ENCODE results near the gene CNTN4.

Gene CNTN4

DNA sequence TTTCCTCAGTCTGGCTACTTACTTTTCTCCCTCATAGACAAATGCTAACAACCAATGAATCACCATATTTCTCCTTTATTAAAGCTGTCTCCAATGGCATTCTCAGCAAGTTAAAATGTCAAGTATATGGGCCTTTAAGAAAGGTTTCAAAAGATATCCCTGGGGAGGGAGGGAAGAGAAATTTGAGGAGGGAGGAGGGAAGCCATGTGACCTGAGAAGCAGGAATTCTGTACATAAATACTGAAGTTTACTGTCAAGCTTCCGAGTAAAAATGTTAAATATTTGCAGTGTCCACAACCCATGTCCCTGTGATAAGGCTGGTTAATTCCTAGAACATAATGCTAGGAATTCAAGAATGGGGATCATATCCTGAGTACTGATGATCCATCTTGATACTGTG lies 175.9 kb downstream of the CNTN4 start:
- no peak for DNase-seq

GRCh38 chr3:2283818-2284217 lies 185.2 kb downstream of the CNTN4 start:
- no peak for DNase-seq

- DNase-seq, result no peak
These were observed 202.3 kb downstream of the CNTN4 start for GRCh38 chr3:2300938-2301337.

- no peak for DNase-seq
These were observed 202.7 kb downstream of the CNTN4 start for GRCh38 chr3:2301361-2301760.

DNA sequence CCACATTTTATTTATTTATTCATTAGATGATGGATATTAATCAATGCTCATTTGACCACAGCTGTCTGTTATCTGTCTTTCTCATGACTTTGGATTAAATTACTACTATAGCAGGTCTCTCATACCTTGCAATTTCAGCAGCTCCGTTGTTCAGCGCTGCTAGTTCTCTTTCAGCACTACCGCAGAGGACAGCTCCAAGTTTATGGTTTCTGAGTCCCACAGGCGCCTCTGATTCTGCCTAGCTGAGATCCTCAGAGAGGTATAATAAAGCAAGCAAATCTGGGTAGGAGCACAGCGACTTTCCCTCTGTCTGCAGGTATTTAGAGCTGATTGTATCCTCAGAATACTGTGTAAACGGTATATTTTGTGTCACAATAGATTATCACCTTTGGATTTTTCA lies 204.9 kb downstream of the CNTN4 start:
- no peak for DNase-seq

GRCh38 chr3:2311022-2311421 lies 212.4 kb downstream of the CNTN4 start:
- DNase-seq, result no peak

DNA sequence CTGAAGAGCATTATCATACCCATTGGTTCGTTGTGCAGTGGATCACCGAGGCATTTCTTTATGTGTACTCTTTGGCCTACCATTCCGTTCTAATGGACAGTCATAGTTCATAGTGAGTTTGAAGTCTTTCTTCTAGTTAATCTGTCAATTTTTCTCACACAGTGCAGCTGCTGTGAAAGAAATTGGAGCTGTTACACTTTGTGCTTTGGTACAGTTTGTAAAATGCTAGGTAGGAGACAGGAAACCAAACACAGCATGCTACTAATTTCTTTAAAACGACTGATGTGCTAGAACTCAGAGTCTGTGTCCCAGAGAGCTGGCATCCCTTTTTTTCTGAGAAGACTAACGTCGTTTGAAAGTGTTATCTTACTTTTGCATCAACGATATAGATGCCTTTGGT lies 218.9 kb downstream of the CNTN4 start:
- DNase-seq, result no peak

- no peak for DNase-seq
These were observed 236.3 kb downstream of the CNTN4 start for GRCh38 chr3:2334921-2335320.

GRCh38 chr3:2343031-2343682 lies 244.5 kb downstream of the CNTN4 start:
- no peak for DNase-seq

DNA sequence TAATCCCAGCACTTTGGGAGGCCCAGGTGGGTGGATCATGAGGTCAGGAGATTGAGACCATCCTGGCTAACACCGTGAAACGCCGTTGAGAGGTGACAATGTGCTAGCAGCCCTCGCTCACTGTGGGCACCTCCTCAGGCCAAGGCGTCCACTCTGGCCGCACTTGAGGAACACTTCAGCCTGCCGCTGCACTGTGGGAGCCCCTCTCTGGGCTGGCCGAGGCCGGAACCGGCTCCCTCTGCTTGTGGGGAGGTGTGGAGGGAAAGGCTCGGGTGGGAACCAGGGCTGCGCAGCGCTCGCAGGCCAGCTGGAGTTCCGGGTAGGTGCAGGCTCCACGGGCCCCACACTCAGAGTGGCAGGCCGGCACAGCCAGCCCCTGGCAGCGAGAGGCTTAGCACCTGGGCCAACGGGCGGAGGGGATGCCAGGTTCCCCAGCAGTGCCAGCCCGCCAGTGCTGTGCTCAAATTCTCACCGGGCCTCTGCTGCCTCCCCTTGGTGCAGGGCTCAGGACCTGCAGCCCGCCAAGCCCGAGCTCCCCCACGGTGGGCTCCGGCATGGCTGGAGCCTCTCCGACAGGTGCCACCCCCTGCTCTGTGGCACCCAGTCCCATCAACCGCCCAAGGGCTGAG lies 253.6 kb downstream of the CNTN4 start:
- no peak for DNase-seq

DNA sequence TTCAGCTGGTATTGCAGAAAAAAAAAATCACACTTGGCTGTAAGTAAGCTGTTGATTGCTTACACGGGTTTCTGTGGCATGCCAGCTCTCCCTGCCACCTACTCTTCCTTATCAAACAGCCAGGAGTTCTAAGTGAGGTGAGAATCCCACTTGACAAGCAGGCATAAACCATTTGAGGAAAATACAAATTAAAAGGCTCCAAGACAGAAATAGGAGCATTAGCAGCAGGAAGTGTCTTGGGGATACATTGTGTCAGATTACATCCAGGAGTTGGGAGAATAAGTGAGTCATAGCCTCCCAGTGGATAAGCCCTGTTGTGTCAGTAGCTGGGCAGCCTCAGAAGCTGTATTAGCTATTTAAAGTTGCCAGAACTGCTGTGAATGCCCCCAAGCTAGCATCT lies 256.0 kb downstream of the CNTN4 start:
- DNase-seq, result no peak

DNA sequence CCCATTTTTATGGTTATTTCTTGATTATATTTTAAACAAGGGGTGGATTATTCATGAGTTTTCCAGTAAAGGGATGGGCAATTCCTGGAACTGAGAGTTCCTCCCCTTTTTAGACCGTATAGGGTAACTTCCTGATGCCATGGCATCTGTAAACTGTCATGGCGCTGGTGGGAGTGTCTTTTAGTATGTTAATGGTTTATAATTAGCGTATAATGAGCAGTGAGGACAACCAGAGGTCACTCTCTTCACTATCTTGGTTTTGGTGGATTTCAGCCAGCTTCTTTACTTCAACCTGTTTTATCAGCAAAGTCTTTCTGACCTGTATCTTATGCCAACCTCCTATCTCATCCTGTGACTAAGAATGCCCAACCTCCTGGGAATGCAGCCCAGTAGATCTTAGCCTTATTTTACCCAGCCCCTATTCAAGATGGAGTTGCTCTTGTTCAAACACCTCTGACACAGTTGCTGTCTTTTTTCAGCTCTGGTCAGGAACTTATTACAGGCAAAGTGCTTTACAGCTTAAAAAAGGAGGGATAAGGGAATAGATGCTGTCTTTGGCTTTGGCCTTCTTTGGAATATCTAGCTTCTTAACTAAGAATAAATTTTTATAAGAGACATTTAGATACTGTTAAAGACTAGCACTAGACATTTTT lies 257.8 kb downstream of the CNTN4 start:
- no peak for DNase-seq

GRCh38 chr3:2360815-2361214 lies 262.1 kb downstream of the CNTN4 start:
- DNase-seq, result no peak

DNA sequence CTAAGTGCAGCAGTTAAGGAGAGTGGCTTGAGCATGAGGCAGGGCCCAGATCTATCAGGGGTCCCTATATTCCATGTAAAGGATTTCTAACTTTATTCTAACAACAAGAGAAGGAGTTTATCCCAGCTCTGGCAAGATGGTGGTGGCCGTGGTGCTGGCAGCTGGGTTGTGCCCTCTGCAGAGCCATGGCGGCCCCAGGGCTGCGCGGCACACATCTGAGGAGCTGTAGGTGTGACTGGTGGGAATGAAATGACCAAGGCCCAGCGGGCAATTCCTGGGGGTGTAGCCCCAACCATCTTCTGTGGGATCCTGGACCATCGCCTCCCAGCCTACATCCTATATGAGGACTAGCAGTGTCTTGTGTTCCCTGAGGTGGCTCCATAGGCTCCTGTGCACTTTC lies 263.5 kb downstream of the CNTN4 start:
- DNase-seq, result no peak

- no peak for DNase-seq
These were observed 265.2 kb downstream of the CNTN4 start for GRCh38 chr3:2363854-2364253.

DNA sequence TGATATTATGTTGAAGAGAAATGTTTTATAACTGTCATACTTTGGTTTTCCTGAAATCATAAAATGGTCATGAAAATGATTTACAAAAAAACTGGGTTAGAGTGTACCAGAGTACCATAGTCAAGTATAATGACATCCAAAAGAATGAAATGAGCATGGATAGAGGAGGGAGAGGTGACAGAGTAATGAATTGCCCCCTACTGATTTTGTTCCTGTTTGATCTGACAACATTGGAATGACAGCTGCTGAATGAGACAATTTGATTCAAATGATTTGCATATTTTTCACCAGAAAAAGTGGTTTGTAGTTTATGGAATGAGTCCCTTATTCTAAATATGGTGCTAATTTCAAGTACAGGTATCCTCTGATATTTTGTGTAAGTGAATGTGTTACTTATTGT lies 271.7 kb downstream of the CNTN4 start:
- no peak for DNase-seq

DNA sequence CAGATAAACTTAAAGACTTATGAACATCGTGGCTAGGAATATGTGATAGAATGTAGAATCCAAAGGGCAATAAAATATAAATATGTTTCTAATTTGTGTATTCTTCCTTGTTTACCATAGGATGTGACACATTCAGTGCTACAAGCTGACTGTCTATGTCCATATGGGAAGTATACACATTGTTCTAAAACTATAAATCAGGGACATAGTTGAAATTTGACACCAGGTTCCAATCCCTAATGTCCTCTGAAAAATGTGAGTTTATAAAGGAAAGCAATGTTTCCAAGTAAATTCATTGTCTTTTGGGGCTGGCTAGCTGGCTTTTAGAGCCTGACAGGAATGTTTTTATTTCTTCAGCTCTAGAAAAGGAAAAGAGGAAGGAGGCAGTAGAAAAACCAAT lies 273.6 kb downstream of the CNTN4 start:
- no peak for DNase-seq

DNA sequence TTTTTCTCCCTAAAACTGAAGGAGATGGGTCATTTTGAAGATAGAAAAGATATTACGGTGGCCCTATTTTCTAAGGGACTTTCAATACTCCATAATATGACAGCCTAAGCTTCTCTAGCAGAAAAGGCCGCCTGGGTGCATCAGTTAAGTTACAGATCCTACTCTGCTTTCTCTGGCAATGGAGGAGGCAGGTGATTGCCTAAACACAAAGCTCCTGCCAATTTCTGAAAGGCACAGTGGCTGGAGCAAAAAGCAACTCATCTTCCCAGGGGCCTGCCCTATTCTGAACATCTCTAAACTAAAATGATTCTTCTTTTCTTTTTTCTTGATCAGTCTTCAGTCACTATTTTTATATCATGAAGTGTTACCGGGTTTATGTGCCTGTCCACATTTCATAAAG lies 276.7 kb downstream of the CNTN4 start:
- DNase-seq, result no peak

- DNase-seq, result no peak
These were observed 278.6 kb downstream of the CNTN4 start for GRCh38 chr3:2377281-2377680.

- no peak for DNase-seq
These were observed 292.4 kb downstream of the CNTN4 start for GRCh38 chr3:2390926-2391532.

- no peak for DNase-seq
These were observed 293.2 kb downstream of the CNTN4 start for GRCh38 chr3:2391896-2392295.

DNA sequence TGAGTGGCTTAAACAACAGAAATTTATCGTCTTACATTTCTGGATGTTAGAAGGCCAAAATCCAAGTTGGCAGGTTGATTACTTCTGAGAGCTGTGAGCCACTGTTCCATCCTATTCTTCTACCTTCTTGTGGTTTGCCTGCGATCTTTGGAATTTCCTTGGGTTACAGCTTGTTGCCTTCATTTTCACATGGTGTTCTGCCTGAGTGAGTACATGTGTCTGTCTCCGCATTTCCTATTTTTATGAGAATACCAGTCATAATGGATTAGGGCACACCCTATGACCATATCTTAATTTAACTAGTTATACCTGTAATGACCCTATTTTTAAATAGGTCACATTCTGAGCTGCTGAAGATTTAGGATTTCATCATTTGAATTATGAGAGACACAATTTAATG lies 294.3 kb downstream of the CNTN4 start:
- DNase-seq, result no peak

DNA sequence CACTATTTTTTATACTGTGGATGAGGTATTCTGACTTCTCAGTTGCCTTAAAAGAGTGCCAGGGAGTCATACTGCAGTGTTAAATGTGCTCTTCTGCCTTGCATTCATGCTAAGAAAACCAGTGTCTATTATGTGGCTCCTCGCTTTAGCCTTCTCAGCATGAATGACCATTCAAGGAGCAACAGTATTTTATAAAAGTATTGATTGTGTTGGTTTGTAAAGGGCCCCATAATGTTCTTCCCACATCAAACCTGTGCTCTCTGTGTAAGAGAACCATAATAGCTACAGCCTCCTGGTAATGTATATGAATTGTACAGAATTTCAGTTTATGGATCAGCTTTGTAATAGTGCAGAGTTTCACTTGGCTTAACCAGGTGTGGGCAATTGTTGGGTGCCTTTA lies 316.4 kb downstream of the CNTN4 start:
- DNase-seq, result no peak

- DNase-seq, result no peak
These were observed 322.3 kb downstream of the CNTN4 start for GRCh38 chr3:2420919-2421318.

Data from NCI-H226 (cell line).